RWPE1 (cell line): Measurements from ENCODE around the gene DDX27.

Source experiments
- CTCF ChIA-PET: fragments of 350-600 bp; sonication (Branson Sonifier 250); formaldehyde crosslinking; extraction: SDS; loops from one replicate; lab custom pipeline; 2021; lab: Yijun Ruan, JAX
- POLR2A ChIA-PET: fragments of 400-600 bp; formaldehyde crosslinking; extraction: SDS; loops from one replicate; lab custom pipeline; 2020; ENCODE audit warnings: antibody characterized with exemption; ENCODE audit not compliant: low non-redundant PET; lab: Yijun Ruan, JAX
- DNase-seq: peaks from one replicate; pipeline ENCODE4 v3.0.0; 2012; ENCODE audit warnings: low spot score
- H3K27ac ChIP-seq: fragments of 450-650 bp; 2 replicates; pipeline ENCODE4 v1.5.1; 2017
- CTCF ChIP-seq: fragments of 450-650 bp; conservative IDR thresholded peaks from 2 replicates; pipeline ENCODE4 v1.5.1; 2017; ENCODE audit warnings: low read depth, mild to moderate bottlenecking

DDX27 gene

GRCh38 chr20:49237531-49237930 is 18.3 kb downstream of the DDX27 start:
- POLR2A ChIA-PET = no interaction called here
- CTCF ChIA-PET = interaction anchor here (0.7 to 4.6 kb wide), 5 partner anchors 9 to 113 kb away, joined by 3 to 22 read pairs (median 3); no protein-coding TSS in a partner anchor

GRCh38 chr20:49245921-49246740 is 26.9 kb downstream of the DDX27 start:
- DNase-seq = peak; percentile 73
- peak; percentile 83 for TF ChIP-seq CTCF
- peak overlapping the region; percentile 15 for H3K27ac ChIP-seq
- ChIA-PET CTCF (interaction anchor here (0.6 to 3.2 kb wide), 17 partner anchors 10 to 1308 kb away, joined by 3 to 22 read pairs (median 4); no protein-coding TSS in a partner anchor), POLR2A (no interaction called here)

More at GRCh38 chr20:49237531-49237930, 18.3 kb downstream of the DDX27 start:
- H3K27ac ChIP-seq = no peak overlapping the region
- no peak for TF ChIP-seq CTCF
- no peak for DNase-seq

GRCh38 chr20:49247169-49247723 is 28.0 kb downstream of the DDX27 start:
- ChIA-PET POLR2A (no interaction called here), CTCF (interaction anchor here (0.5 to 3.2 kb wide), 9 partner anchors 11 to 231 kb away, joined by 3 to 22 read pairs (median 3); no protein-coding TSS in a partner anchor)
- no peak for TF ChIP-seq CTCF
- DNase-seq = no peak
- peak overlapping the region; percentile 49 for H3K27ac ChIP-seq

- DNase-seq = no peak
- TF ChIP-seq CTCF = no peak
- ChIA-PET POLR2A (no interaction called here), CTCF (interaction anchor here (0.6 to 3.2 kb wide), 3 partner anchors 11 to 61 kb away, joined by 3 to 22 read pairs (median 3); no protein-coding TSS in a partner anchor)
- peak overlapping the region; percentile 49 for H3K27ac ChIP-seq
Observed at GRCh38 chr20:49247792-49248191, 28.6 kb downstream of the DDX27 start.

GRCh38 chr20:49248301-49248700 is 29.1 kb downstream of the DDX27 start:
- CTCF ChIA-PET = interaction anchor here (0.6 to 3.2 kb wide), 2 partner anchors 12 to 30 kb away, joined by 3 to 22 read pairs; partner anchors contain the start of gene ZNFX1
- DNase-seq = no peak
- H3K27ac ChIP-seq = peak overlapping the region; percentile 49
- no peak for TF ChIP-seq CTCF
- POLR2A ChIA-PET = no interaction called here
